ENCODE data around the gene ACTR6. TPM values are rescaled to one million over a fixed set of nuclear protein-coding genes. Genes with fewer than 3 reads are reported as not detected.

ACTR6 gene
- total RNA-seq, 1 experiment from 2014 or later = 26.9 TPM

- Histone ChIP-seq H3K4me2 (no peak overlapping the region), H2AFZ (no peak overlapping the region), H3K27me3 (ENCODE audit: insufficient read depth, low read depth) (no peaks in the 10 kb centered on the region), H3K4me1 (replicated peaks; ENCODE audit: insufficient read depth) (no peaks in the 10 kb centered on the region), H3K9me3 (ENCODE audit: insufficient read depth, low read depth) (no peaks in the 10 kb centered on the region), H3K4me3 (no peak overlapping the region), H3K9me2 (ENCODE audit: insufficient read depth) (no peaks in the 10 kb centered on the region), H4K20me1 (ENCODE audit: insufficient read depth) (no peaks in the 10 kb centered on the region), H3K36me3 (ENCODE audit: low read depth) (no peaks in the 10 kb centered on the region; the same call in 1 of the 2 replicates), H3F3A (ENCODE audit: insufficient read depth, low read depth) (no peaks in the 10 kb centered on the region), H3K79me2 (ENCODE audit: low read depth) (no peaks in the 10 kb centered on the region), H3K27ac (no peak overlapping the region)
- ChIA-PET CTCF (no interaction called here), POLR2A (ENCODE audit: unreplicated experiment) (no interaction called here)
- no TSS peak for BruUV-seq (replicated peaks)
- intact Hi-C loops (cut with micrococcal nuclease; ENCODE audit: unreplicated experiment) = no loop called here
- TF ChIP-seq CTCF (conservative IDR thresholded peaks at IDR 0.05) (no peak), EZH2 (IDR thresholded peaks at IDR 0.05; ENCODE audit: low read depth) (no peak)
- DNase-seq = no peak
Observed at GRCh38 chr12:100179252-100179651, 21.4 kb upstream of the ACTR6 start.

GRCh38 chr12:100184549-100185145, 16.0 kb upstream of the ACTR6 start:
- CTCF ChIA-PET = no interaction called here
- intact Hi-C loops (cut with micrococcal nuclease; ENCODE audit: unreplicated experiment) = no loop called here

GRCh38 chr12:100185361-100185894, 15.2 kb upstream of the ACTR6 start:
- POLR2A ChIA-PET (ENCODE audit: unreplicated experiment) = no interaction called here
- CTCF ChIA-PET = no interaction called here
- Histone ChIP-seq H3K36me3 (ENCODE audit: low read depth) (no peaks in the 10 kb centered on the region), H3K4me1 (replicated peaks; ENCODE audit: insufficient read depth) (no peaks in the 10 kb centered on the region), H3K79me2 (ENCODE audit: low read depth) (no peaks in the 10 kb centered on the region), H3F3A (ENCODE audit: insufficient read depth, low read depth) (no peaks in the 10 kb centered on the region), H3K27ac (no peak overlapping the region), H2AFZ (no peak overlapping the region), H3K4me3 (no peak overlapping the region), H3K9me3 (ENCODE audit: insufficient read depth, low read depth) (no peaks in the 10 kb centered on the region), H3K27me3 (ENCODE audit: insufficient read depth, low read depth) (no peaks in the 10 kb centered on the region), H3K9me2 (ENCODE audit: insufficient read depth) (no peaks in the 10 kb centered on the region), H3K4me2 (no peak overlapping the region), H4K20me1 (ENCODE audit: insufficient read depth) (no peaks in the 10 kb centered on the region; the same call in 1 of the 2 replicates)
- TF ChIP-seq CTCF (conservative IDR thresholded peaks at IDR 0.05) = no peak
- TF ChIP-seq EZH2 (IDR thresholded peaks at IDR 0.05; ENCODE audit: low read depth) = no peak
- intact Hi-C loops (cut with micrococcal nuclease; ENCODE audit: unreplicated experiment) = no loop called here
- DNase-seq = no peak
- no TSS peak for BruUV-seq (replicated peaks)

More at GRCh38 chr12:100184549-100185145, 16.0 kb upstream of the ACTR6 start:
- no peak for TF ChIP-seq CTCF (conservative IDR thresholded peaks at IDR 0.05)
- TF ChIP-seq EZH2 (IDR thresholded peaks at IDR 0.05; ENCODE audit: low read depth) = no peak
- Histone ChIP-seq H2AFZ (no peak overlapping the region), H4K20me1 (ENCODE audit: insufficient read depth) (no peaks in the 10 kb centered on the region; the same call in 1 of the 2 replicates), H3K9me3 (ENCODE audit: insufficient read depth, low read depth) (no peaks in the 10 kb centered on the region), H3K79me2 (ENCODE audit: low read depth) (no peaks in the 10 kb centered on the region), H3K4me3 (no peak overlapping the region), H3F3A (ENCODE audit: insufficient read depth, low read depth) (no peaks in the 10 kb centered on the region), H3K9me2 (ENCODE audit: insufficient read depth) (no peaks in the 10 kb centered on the region), H3K27ac (no peak overlapping the region), H3K36me3 (ENCODE audit: low read depth) (no peaks in the 10 kb centered on the region), H3K4me2 (no peak overlapping the region), H3K27me3 (ENCODE audit: insufficient read depth, low read depth) (no peaks in the 10 kb centered on the region), H3K4me1 (replicated peaks; ENCODE audit: insufficient read depth) (no peaks in the 10 kb centered on the region)
- BruUV-seq (replicated peaks) = no TSS peak
- DNase-seq = no peak
- POLR2A ChIA-PET (ENCODE audit: unreplicated experiment) = no interaction called here
